Right lobe of liver (tissue), 4 donors: ENCODE data around the gene STK24.

ENCODE experiments used
- CTCF ChIP-seq, 4 donors: fragments of 200-600 bp in 3 of 4; fragments of 450-650 bp in 1 of 4; IDR thresholded peaks; one replicate each; pipeline versions ENCODE4 v1.5.1 to v1.8.0; 2016 to 2022; ENCODE audit warnings: antibody characterized with exemption in 4 of 4, mild to moderate bottlenecking in 2 of 4
- POLR2A ChIP-seq: fragments of 450-650 bp; IDR thresholded peaks from one replicate; pipeline ENCODE4 v1.6.1; 2017; ENCODE audit warnings: antibody characterized with exemption, mild to moderate bottlenecking
- donor health status: DM: no; HTN: no; CAD: no.
- donor health status: DM: no; HTN: no; CAD: no.
- donor health status: DM: no; HTN: yes; CAD: no.

GRCh38 chr13:98401934-98402333 is 175.0 kb downstream of the STK24 start:
- TF ChIP-seq POLR2A (no peak), CTCF (IDR thresholded peaks at IDR 0.05) (no peak)
